ENCODE results near the gene ZDHHC17. TPM values are rescaled to one million over a fixed set of nuclear protein-coding genes. Genes with fewer than 3 reads are reported as not detected.
A peak's percentile ranks its signal among the peaks of the same experiment; 100 is the strongest.

The ZDHHC17 gene
- total RNA-seq, 1 donor, result 42.0 TPM

DNA sequence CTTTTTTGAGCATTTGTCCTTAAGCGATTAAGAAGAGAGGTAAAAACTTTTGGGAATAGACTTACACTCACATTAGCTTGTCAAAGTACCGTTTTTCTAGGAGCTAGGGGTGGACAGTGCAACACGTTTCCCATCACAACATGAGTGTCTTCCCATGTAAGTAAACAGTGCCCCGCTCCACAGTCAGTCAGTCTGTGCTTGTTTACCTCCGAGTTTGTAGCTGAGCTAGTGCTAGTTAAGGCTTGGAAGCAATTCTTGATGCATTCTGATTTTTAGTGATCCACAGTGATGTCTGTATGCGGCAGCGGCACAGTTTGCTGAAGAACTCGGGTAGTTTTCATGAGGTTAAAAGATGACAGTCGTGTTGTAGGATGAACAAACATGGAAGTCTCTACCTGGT, 941 bp downstream of the ZDHHC17 start:
- peak overlapping the region; percentile 97 for H2AFZ ChIP-seq (ENCODE audit: low read length)
- H4K20me1 ChIP-seq (ENCODE audit: insufficient read depth, low read length), result peaks cover 28% of the 10 kb centered on the region
- no peaks in the 10 kb centered on the region for H3K36me3 ChIP-seq (ENCODE audit: insufficient read depth, low read length)
- H3K4me3 ChIP-seq (ENCODE audit: insufficient read depth, low read length), result peak overlapping the region; percentile 98
- peaks cover 15% of the 10 kb centered on the region for H3K4me1 ChIP-seq (ENCODE audit: insufficient read depth, low read length)
- H3K27ac ChIP-seq (ENCODE audit: low read depth, low read length), result peak overlapping the region; percentile 90
- TF ChIP-seq, protein P1, sequence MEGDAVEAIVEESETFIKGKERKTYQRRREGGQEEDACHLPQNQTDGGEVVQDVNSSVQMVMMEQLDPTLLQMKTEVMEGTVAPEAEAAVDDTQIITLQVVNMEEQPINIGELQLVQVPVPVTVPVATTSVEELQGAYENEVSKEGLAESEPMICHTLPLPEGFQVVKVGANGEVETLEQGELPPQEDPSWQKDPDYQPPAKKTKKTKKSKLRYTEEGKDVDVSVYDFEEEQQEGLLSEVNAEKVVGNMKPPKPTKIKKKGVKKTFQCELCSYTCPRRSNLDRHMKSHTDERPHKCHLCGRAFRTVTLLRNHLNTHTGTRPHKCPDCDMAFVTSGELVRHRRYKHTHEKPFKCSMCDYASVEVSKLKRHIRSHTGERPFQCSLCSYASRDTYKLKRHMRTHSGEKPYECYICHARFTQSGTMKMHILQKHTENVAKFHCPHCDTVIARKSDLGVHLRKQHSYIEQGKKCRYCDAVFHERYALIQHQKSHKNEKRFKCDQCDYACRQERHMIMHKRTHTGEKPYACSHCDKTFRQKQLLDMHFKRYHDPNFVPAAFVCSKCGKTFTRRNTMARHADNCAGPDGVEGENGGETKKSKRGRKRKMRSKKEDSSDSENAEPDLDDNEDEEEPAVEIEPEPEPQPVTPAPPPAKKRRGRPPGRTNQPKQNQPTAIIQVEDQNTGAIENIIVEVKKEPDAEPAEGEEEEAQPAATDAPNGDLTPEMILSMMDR (IDR thresholded peaks at IDR 0.05; ENCODE audit: extremely low read depth, low read depth, low read length), result no peak
- H3K27me3 ChIP-seq (ENCODE audit: insufficient read depth, low read length), result no peaks in the 10 kb centered on the region
- no peak for DNase-seq (ENCODE audit: insufficient read length, low spot score, missing footprints)
- H3K4me2 ChIP-seq (ENCODE audit: insufficient read depth, low read length), result peak overlapping the region; percentile 94
- no peaks in the 10 kb centered on the region for H3K9me3 ChIP-seq (ENCODE audit: low read depth, low read length)
- peaks cover 52% of the 10 kb centered on the region for H3K79me2 ChIP-seq (ENCODE audit: insufficient read depth, low read length)

- DNase-seq (ENCODE audit: insufficient read length, low spot score, missing footprints), result no peak
- no peaks in the 10 kb centered on the region for H3K9me3 ChIP-seq (ENCODE audit: low read depth, low read length)
- TF ChIP-seq, protein P1 (IDR thresholded peaks at IDR 0.05; ENCODE audit: extremely low read depth, low read depth, low read length), result no peak
- no peak overlapping the region for H3K27ac ChIP-seq (ENCODE audit: low read depth, low read length)
- H3K4me2 ChIP-seq (ENCODE audit: insufficient read depth, low read length), result peak overlapping the region; percentile 94
- no peaks in the 10 kb centered on the region for H3K36me3 ChIP-seq (ENCODE audit: insufficient read depth, low read length)
- peak overlapping the region; percentile 98 for H3K4me3 ChIP-seq (ENCODE audit: insufficient read depth, low read length)
- peaks cover 33% of the 10 kb centered on the region for H4K20me1 ChIP-seq (ENCODE audit: insufficient read depth, low read length)
- peaks cover 59% of the 10 kb centered on the region for H3K79me2 ChIP-seq (ENCODE audit: insufficient read depth, low read length)
- H3K4me1 ChIP-seq (ENCODE audit: insufficient read depth, low read length), result peaks cover 15% of the 10 kb centered on the region
- H2AFZ ChIP-seq (ENCODE audit: low read length), result no peak overlapping the region
- H3K27me3 ChIP-seq (ENCODE audit: insufficient read depth, low read length), result no peaks in the 10 kb centered on the region
These were observed 1.7 kb downstream of the ZDHHC17 start for GRCh38 chr12:76765598-76765997.

DNA sequence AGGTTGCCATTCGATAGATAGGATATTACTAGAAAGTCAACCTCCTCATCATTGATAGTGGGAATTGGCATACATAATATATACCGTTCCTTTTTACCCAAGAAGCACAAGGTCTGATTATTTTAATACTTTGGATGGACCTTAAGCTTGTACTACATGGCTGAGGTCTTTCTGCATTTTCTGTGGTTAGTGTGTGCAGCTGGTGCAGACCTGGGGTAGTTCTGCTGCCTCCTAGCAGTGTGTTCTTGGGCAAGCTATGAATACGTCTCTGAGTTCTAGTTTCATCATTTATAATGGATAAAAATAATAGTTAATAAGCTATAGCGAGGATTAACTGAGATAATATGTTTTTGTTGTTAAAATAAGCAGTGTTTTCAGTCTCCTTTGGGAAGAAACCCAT, 2.2 kb downstream of the ZDHHC17 start:
- Histone ChIP-seq H3K4me1 (ENCODE audit: insufficient read depth, low read length) (peaks cover 15% of the 10 kb centered on the region), H3K4me3 (ENCODE audit: insufficient read depth, low read length) (no peak overlapping the region), H3K9me3 (ENCODE audit: low read depth, low read length) (no peaks in the 10 kb centered on the region), H3K27ac (ENCODE audit: low read depth, low read length) (no peak overlapping the region), H3K36me3 (ENCODE audit: insufficient read depth, low read length) (no peaks in the 10 kb centered on the region), H3K4me2 (ENCODE audit: insufficient read depth, low read length) (no peak overlapping the region), H3K27me3 (ENCODE audit: insufficient read depth, low read length) (no peaks in the 10 kb centered on the region), H4K20me1 (ENCODE audit: insufficient read depth, low read length) (peaks cover 33% of the 10 kb centered on the region), H2AFZ (ENCODE audit: low read length) (no peak overlapping the region), H3K79me2 (ENCODE audit: insufficient read depth, low read length) (peaks cover 63% of the 10 kb centered on the region)
- no peak for DNase-seq (ENCODE audit: insufficient read length, low spot score, missing footprints)
- TF ChIP-seq, protein P1 (IDR thresholded peaks at IDR 0.05; ENCODE audit: extremely low read depth, low read depth, low read length), result no peak

DNA sequence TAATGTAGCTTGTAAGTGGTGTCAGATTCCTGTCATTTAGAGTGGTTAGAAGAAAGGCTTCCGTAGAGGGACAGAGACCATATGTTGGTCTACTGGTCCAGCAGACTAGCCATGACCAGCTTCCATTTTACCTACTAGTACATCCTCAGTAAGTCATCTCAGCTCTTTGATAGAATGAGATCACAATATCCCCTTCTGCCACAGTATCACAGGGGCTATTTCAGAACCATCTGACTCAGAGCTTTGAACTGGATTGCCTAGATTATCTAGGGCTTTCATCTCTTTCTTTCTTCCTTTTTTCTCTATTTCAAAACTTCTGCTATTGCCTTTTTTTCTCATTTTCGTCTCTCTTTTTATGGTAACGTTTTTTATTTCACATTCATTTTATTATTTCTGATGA, 4.7 kb downstream of the ZDHHC17 start:
- Histone ChIP-seq H4K20me1 (ENCODE audit: insufficient read depth, low read length) (peaks cover 37% of the 10 kb centered on the region), H3K27ac (ENCODE audit: low read depth, low read length) (no peak overlapping the region), H3K4me2 (ENCODE audit: insufficient read depth, low read length) (no peak overlapping the region), H2AFZ (ENCODE audit: low read length) (no peak overlapping the region), H3K9me3 (ENCODE audit: low read depth, low read length) (no peaks in the 10 kb centered on the region), H3K4me3 (ENCODE audit: insufficient read depth, low read length) (no peak overlapping the region), H3K4me1 (ENCODE audit: insufficient read depth, low read length) (peaks cover 13% of the 10 kb centered on the region), H3K27me3 (ENCODE audit: insufficient read depth, low read length) (no peaks in the 10 kb centered on the region), H3K36me3 (ENCODE audit: insufficient read depth, low read length) (no peaks in the 10 kb centered on the region), H3K79me2 (ENCODE audit: insufficient read depth, low read length) (peaks cover 86% of the 10 kb centered on the region)
- TF ChIP-seq, protein P1 (IDR thresholded peaks at IDR 0.05; ENCODE audit: extremely low read depth, low read depth, low read length), result no peak
- no peak for DNase-seq (ENCODE audit: insufficient read length, low spot score, missing footprints)
